Astrocyte (in vitro differentiated cells and primary cell): ENCODE results near the gene SSBP3.

Experiments
- CTCF ChIP-seq: IDR thresholded peaks from 2 replicates; pipeline ENCODE4 v1.5.1; 2011; ENCODE audit warnings: low read depth, mild to moderate bottlenecking, inconsistent platforms, low read length, moderate library complexity; ENCODE audit not compliant: insufficient read depth
- EZH2 ChIP-seq: IDR thresholded peaks from 2 replicates; pipeline ENCODE4 v1.6.1; 2012; ENCODE audit warnings: mild to moderate bottlenecking, low read length, inconsistent platforms; ENCODE audit not compliant: insufficient read depth

GRCh38 chr1:54342288-54342687, 63.9 kb downstream of the SSBP3 start:
- TF ChIP-seq CTCF: no peak
- TF ChIP-seq EZH2: no peak
